Stimulated activated CD8-positive, alpha-beta memory T cell treated with anti-CD3 and anti-CD28 coated beads, Interleukin-4, amount 100 ng/mL, for 1 hour (primary cell): ENCODE data around the gene PPP6R3.
A peak's percentile ranks its signal among the peaks of the same experiment; 100 is the strongest.
"Not testable (repeated sequence)": the region's sequence is repeated elsewhere in the genome, so short reads cannot be mapped to it uniquely, and the experiment has no call there.

Experiments used
- DNase-seq, 2 donors: peaks; one replicate each; pipeline ENCODE4 v3.0.0-alpha.2; 2020; ENCODE audit warnings: low read depth in 2 of 2, low spot score in 1 of 2

PPP6R3 gene

GRCh38 chr11:68591719-68592118 lies 131.2 kb downstream of the PPP6R3 start:
- DNase-seq, result no peak

- DNase-seq, result no peak
Measured at GRCh38 chr11:68593441-68593840, 132.9 kb downstream of the PPP6R3 start.

DNA sequence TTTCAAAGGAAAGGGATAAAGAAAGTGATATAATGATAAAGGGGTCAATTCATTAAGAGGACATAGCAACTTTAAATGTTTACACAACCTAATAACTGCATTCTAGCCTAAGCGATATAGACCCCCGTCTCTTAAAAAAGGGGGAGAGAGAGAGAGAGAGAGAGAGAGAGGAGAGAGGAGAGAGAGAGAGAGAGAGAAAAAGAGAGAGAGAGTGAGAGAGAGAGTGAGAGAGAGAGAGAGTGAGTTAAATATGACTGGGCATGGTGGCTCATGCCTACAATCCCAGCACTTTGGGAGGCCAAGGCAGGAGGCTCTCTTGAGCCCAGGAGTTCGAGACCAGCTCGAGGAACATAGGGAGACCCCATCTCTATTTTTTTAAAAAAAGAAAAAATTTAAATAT lies 133.6 kb downstream of the PPP6R3 start:
- DNase-seq, result no peak

DNA sequence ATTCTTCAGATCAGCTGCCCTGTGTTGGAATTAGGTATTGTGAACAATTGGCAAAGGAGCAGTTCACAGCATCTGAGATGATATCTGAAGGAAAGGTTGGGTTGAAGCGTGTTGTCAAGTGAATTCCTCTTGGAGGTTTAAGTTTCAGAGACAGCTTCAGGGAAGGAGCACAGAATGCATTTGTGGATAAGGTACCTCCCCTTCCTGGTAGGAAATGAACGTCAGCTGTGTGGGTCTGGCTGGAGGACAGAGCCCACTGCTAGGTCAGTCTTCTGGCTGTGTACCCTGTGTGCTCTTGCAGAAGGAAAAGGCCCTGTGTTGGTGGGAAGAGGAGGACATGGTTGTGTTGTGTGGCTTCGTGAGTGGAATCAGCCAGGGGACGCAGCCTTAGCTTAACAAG lies 135.7 kb downstream of the PPP6R3 start:
- DNase-seq, result no peak

GRCh38 chr11:68598816-68599653 lies 138.5 kb downstream of the PPP6R3 start:
- no peak for DNase-seq

DNA sequence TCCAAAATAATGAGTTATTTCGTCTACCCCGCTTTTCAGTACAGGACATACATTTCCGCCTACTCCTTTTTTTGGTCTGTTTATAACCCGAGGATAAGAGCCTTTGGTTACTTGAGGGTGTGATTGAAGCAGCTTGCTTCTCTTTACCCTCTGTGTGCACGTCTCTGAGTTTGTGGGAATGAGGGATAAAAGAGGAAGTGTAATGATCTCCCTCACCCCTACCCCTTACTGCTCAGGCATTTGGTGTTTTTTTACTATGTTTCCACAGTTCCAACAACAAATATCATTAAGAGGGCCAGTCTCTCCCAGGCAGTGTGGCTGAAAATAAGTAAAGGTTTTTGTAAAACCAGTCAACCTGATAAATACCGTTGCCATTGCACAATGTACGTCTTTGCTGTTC lies 140.6 kb downstream of the PPP6R3 start:
- DNase-seq, result no peak

GRCh38 chr11:68609761-68610160 lies 149.2 kb downstream of the PPP6R3 start:
- DNase-seq, result no peak

DNA sequence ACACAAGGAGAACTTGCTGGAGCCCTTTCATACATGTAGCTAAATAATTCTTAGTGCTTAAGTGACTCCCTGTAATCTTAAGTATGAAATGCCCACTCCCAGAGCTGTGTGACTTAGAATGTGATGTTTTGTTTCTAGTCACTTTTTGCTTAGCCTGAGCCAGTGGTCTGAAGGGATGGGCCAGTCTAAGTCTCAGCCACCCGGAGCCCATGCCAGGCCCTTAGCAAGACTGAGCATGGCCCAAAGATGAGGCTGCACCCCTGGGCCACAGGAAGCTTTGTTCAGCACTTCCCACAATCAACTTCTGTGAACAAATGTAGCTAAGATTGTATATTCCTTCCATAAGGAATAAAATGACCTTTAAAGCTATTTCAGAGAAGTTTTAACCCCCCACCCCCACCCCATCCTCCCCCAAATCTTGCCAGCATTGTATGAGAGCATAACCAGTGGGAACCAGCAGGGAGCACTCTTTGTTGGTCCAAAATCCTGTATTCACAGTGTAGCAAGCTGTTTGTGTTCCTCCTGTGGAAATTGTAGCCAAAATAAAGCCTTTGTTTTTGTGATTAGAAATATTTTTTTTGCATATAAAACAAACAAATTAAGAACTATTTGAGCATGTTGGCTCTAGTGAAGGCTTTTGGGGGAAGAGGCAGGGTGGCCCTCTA lies 150.0 kb downstream of the PPP6R3 start:
- DNase-seq, result no peak

DNA sequence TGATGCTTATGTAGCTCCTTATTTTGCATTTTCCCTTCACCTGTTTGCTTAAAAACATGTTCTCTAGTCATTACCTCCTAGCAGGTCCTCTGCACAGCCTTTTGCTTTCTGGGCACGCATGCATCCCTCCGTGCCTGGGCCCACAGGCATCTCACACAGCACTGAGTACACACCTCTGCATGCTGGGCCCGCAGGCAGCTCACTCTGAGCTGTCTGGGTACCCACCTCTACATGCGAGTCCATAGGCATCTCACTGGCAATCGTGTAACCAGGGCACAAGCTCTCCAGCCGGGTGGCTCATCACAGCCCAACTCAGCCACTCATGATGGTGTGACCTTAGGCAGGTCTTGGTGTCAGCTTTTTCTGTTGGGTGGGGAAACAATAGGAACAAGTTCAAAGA lies 155.1 kb downstream of the PPP6R3 start:
- DNase-seq, result no peak

GRCh38 chr11:68617925-68618809 lies 157.6 kb downstream of the PPP6R3 start:
- DNase-seq, result no peak

DNA sequence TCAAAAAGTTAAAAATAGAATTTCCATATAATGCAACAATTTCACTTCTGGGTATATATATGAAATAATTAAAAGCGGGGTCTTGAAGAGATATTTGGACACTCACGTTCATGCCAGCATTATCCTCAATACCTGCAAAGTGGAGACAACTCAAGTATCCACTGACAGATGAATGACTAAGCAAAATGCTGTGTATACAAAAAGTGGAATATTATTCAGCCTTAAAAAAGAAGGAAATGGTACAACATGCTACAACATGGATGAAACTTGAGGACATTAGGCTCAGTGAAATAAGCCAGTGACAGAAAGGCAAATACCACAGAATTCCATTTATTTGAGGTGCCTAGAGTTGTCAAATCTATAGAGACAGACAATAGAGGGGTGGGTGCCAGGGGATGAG lies 161.3 kb downstream of the PPP6R3 start:
- no peak for DNase-seq

DNA sequence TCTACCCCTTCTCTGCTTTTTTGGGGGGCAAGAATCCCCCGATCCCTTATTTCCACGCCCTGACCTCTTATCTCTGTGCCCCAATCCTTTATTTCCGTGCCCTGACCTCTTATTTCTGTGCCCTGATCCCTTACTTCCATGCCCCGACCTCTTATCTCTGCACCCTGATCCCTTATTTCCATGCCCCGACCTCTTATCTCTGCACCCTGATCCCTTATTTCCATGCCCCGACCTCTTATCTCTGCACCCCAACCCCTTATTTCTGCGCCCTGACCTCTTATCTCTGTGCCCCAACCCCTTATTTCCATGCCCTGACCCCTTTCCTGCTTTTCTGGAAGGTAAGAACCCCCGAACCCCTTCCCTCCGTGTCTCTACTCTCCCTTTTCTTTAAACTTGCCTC lies 163.2 kb downstream of the PPP6R3 start:
- not testable (repeated sequence) for DNase-seq

DNA sequence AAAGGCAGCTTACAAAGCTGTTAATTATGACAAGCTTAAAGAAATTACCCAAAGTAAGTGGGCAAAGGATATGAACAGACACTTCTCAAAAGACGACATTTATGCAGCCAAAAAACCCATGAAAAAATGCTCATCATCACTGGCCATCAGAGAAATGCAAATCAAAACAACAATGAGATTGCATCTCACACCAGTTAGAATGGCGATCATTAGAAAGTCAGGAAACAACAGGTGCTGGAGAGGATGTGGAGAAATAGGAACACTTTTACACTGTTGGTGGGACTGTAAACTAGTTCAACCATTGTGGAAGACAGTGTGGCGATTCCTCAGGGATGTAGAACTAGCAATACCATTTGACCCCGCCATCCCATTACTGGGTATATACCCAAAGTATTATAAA lies 164.5 kb downstream of the PPP6R3 start:
- DNase-seq, result not testable (repeated sequence)

- DNase-seq, result not testable (repeated sequence)
Measured at GRCh38 chr11:68626236-68626635, 165.7 kb downstream of the PPP6R3 start.

DNA sequence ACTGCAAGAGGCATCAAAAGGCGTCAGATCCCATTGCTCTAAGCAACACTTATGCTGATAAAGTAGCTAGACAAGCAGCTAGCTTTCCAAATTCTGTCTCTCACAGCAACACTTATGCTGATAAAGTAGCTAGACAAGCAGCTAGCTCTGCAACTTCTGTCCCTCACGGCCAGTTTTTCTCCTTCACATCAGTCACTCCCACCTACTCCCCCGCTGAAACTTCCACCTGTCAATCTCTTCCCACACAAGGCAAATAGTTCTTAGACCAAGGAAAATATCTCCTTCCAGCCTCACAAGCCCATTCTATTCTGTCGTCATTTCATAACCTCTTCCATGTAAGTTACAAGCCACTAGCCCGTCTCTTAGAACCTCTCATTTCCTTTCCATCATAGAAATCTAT lies 168.3 kb downstream of the PPP6R3 start:
- not testable (repeated sequence) for DNase-seq

GRCh38 chr11:68632375-68632774 lies 171.8 kb downstream of the PPP6R3 start:
- DNase-seq, result not testable (repeated sequence)

DNA sequence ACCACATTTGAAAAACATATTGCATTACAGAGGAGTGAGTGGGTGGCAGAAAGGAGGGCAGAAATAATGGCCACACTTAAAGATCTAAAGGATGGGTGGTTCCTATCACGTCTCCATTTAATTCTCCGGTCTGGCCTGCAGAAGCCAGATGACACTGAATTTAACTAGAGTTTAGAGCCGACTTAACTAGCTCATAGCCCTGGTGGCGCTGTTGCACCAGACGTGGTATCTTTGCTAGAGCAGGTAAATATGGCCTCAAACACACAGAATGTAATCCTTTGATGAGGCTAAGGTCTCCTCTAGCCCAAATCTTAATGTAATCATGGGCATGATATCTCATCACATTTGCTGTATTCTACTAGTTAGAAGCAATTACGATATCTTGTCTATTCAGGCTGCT lies 172.2 kb downstream of the PPP6R3 start:
- peak in 1 of 2 donors; percentile 2 for DNase-seq

GRCh38 chr11:68634606-68635005 lies 174.1 kb downstream of the PPP6R3 start:
- not testable (repeated sequence) for DNase-seq

DNA sequence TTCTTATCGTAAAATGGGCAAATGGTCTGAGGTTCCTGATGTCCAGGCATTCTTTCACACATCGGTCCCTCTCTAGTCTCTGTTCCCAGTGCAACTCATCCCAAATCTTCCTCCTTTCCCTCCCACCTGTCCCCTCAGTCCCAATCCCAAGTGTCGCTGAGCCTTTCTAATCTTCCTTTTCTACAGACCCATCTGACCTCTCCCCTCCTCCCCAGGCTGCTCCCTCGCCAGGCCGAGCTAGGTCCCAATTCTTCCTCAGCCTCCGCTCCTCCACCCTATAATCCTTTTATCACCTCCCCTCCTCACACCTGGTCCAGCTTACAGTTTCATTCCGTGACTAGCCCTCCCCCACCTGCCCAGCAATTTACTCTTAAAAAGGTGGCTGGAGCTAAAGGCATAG lies 174.6 kb downstream of the PPP6R3 start:
- not testable (repeated sequence) for DNase-seq

GRCh38 chr11:68635883-68636282 lies 175.3 kb downstream of the PPP6R3 start:
- DNase-seq, result not testable (repeated sequence)

DNA sequence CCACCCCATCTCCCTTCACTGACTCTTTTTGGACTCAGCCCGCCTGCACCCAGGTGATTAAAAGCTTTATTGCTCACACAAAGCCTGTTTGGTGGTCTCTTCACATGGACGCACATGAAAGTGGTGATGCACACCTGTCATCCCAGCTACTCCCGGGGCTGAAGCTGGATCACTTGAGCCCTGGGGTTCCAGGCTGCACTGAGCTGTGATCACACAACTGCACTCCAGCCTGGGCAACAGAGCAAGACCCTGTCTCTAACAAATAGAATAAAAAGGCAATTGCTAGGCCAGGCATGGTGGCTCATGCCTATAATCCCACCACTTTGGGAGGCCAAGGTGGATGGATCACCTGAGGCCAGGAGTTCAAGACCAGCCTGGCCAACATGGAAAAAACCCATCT lies 178.8 kb downstream of the PPP6R3 start:
- not testable (repeated sequence) for DNase-seq

DNA sequence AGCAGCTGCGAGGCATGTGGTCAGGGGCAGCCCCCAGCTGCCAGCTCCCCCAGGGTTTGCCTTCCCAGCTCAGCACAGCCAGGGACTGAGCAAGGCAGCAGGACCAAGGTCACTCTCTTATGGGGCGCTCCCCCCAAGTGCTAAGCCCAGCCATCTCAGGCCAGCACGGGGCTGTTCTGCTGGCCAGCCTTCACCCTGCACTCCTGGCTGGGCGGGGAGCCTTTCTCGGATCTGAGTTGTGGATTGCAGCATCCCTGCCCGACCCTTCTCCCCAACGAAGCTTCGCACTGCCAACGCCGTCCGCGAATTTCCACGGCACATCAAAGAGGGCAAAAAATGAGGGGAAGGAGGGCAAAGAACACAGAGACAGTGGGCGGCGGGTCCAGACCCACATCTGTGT lies 181.3 kb downstream of the PPP6R3 start:
- DNase-seq, result no peak
